PC-9 (cell line): ENCODE measurements around the gene SLC13A4. TPM values are rescaled to one million over a fixed set of nuclear protein-coding genes. Genes with fewer than 3 reads are reported as not detected.

Experiments
- BruUV-seq: library from RNA; stranded (reverse); fragments of 400-500 nt; replicated peaks from 2 replicates; lab custom pipeline; 2021; lab: Mats Ljungman, UMichigan
- CTCF ChIA-PET: fragments of 300-600 bp; sonication (Branson Sonifier 250); formaldehyde crosslinking; loops from one replicate; lab custom pipeline; 2022; ENCODE audit warnings: antibody characterized with exemption; lab: Charles Lee
- POLR2A ChIA-PET: fragments of 300-600 bp; sonication (Branson Sonifier 250); formaldehyde crosslinking; loops from one replicate; lab custom pipeline; 2022; ENCODE audit warnings: antibody characterized with exemption; ENCODE audit not compliant: unreplicated experiment; lab: Charles Lee
- DNase-seq, 2 experiments: peaks; one replicate each; pipeline versions ENCODE4 v3.0.0 to v3.0.0-alpha.2; 2015 to 2022; ENCODE audit warnings: mixed read lengths in 1 of 2
- H2AFZ ChIP-seq: fragments of 200-600 bp; sonication (generic); 2 replicates; pipeline ENCODE4 v1.8.1; 2017; ENCODE audit warnings: antibody characterized with exemption
- H3F3A ChIP-seq: fragments of 200-600 bp; sonication (generic); 2 replicates; pipeline ENCODE4 v1.8.1; 2017; ENCODE audit warnings: antibody characterized with exemption, mild to moderate bottlenecking, low read depth; ENCODE audit not compliant: insufficient read depth
- H3K27ac ChIP-seq: fragments of 200-600 bp; sonication (generic); 2 replicates; pipeline ENCODE4 v1.6.1; 2016; ENCODE audit warnings: mixed run types
- H3K27me3 ChIP-seq: fragments of 200-600 bp; sonication (generic); 2 replicates; pipeline ENCODE4 v1.6.1; 2016; ENCODE audit warnings: low read depth, mixed run types; ENCODE audit not compliant: insufficient read depth
- H3K36me3 ChIP-seq: fragments of 200-600 bp; sonication (generic); 2 replicates; pipeline ENCODE4 v1.6.1; 2016; ENCODE audit warnings: low read depth, mixed run types
- H3K4me1 ChIP-seq: fragments of 200-600 bp; sonication (generic); replicated peaks from 2 replicates; pipeline ENCODE4 v1.6.1; 2016; ENCODE audit warnings: mixed run types; ENCODE audit not compliant: insufficient read depth
- H3K4me2 ChIP-seq: fragments of 200-600 bp; sonication (generic); 2 replicates; pipeline ENCODE4 v1.6.1; 2017; ENCODE audit warnings: mixed run types
- H3K4me3 ChIP-seq: fragments of 200-600 bp; sonication (generic); 2 replicates; pipeline ENCODE4 v1.6.1; 2016; ENCODE audit warnings: mixed run types
- H3K79me2 ChIP-seq: fragments of 200-600 bp; sonication (generic); 2 replicates; pipeline ENCODE4 v1.6.1; 2017; ENCODE audit warnings: low read depth, mixed run types
- H3K9me2 ChIP-seq: fragments of 200-600 bp; sonication (generic); 2 replicates; pipeline ENCODE4 v1.8.1; 2017; ENCODE audit warnings: mild to moderate bottlenecking; ENCODE audit not compliant: insufficient read depth
- H3K9me3 ChIP-seq: fragments of 200-600 bp; sonication (generic); 2 replicates; pipeline ENCODE4 v1.8.1; 2016; ENCODE audit warnings: low read depth; ENCODE audit not compliant: insufficient read depth
- H4K20me1 ChIP-seq: fragments of 200-600 bp; sonication (generic); 2 replicates; pipeline ENCODE4 v1.8.1; 2017; ENCODE audit not compliant: insufficient read depth
- CTCF ChIP-seq: fragments of 200-600 bp; sonication (generic); conservative IDR thresholded peaks from 2 replicates; pipeline ENCODE4 v1.6.1; 2017; ENCODE audit warnings: mixed run types, antibody characterized with exemption, mild to moderate bottlenecking, moderate library complexity
- EZH2 ChIP-seq: fragments of 200-600 bp; sonication (generic); IDR thresholded peaks from 2 replicates; pipeline ENCODE4 v1.8.0; 2017; ENCODE audit warnings: antibody characterized with exemption, low read depth
- intact Hi-C: fragments of 100-400 bp; cut with micrococcal nuclease; formaldehyde crosslinking; loops from one replicate; pipeline ENCODE4 v1.10.0; 2022; ENCODE audit not compliant: unreplicated experiment
- total RNA-seq: library from RNA; stranded (reverse); gene quantifications from 2 replicates; pipeline ENCODE4 v1.2.3, GENCODE V29; 2021

Gene SLC13A4
- total RNA-seq, 1 experiment from 2014 or later, result not detected

- H3K36me3 ChIP-seq, result no peaks in the 10 kb centered on the region
- H3K4me3 ChIP-seq, result peak overlapping the region; percentile 15; the same call in 1 of the 2 replicates
- H3K4me1 ChIP-seq, result peaks cover 38% of the 10 kb centered on the region
- no peaks in the 10 kb centered on the region for H3K27me3 ChIP-seq
- H3K79me2 ChIP-seq, result no peaks in the 10 kb centered on the region
- CTCF ChIA-PET, result no interaction called here
- POLR2A ChIA-PET, result interaction anchor here (0.5 to 0.7 kb wide), 7 partner anchors 28 to 1562 kb away, joined by 3 to 8 read pairs (median 4); partner anchors contain the start of gene STMP1
- no peaks in the 10 kb centered on the region for H4K20me1 ChIP-seq
- peaks cover 36% of the 10 kb centered on the region; the same call in 1 of the 2 replicates for H3F3A ChIP-seq
- TF ChIP-seq CTCF, result no peak
- no peak for TF ChIP-seq EZH2
- H3K9me2 ChIP-seq, result no peaks in the 10 kb centered on the region
- peak overlapping the region; percentile 64 for H3K4me2 ChIP-seq
- DNase-seq, result peak; percentile 68 to 87
- BruUV-seq, result TSS peak; percentile 87
- intact Hi-C loops, result loop anchor here (1.0 to 5.0 kb wide), 3 partner anchors 29 to 66 kb away; no protein-coding TSS in a partner anchor
- no peaks in the 10 kb centered on the region for H3K9me3 ChIP-seq
- no peak overlapping the region; the same call in 1 of the 2 replicates for H2AFZ ChIP-seq
- H3K27ac ChIP-seq, result peak overlapping the region; percentile 98
Measured at GRCh38 chr7:135744938-135745702, 17.1 kb upstream of the SLC13A4 start.

- H3K79me2 ChIP-seq, result no peaks in the 10 kb centered on the region
- DNase-seq, result no peak
- no peaks in the 10 kb centered on the region for H4K20me1 ChIP-seq
- H3K4me3 ChIP-seq, result no peak overlapping the region
- BruUV-seq, result no TSS peak
- H2AFZ ChIP-seq, result no peak overlapping the region; the same call in 1 of the 2 replicates
- peak overlapping the region; percentile 98 for H3K27ac ChIP-seq
- peaks cover 38% of the 10 kb centered on the region for H3K4me1 ChIP-seq
- ChIA-PET CTCF (interaction anchor here (0.6 kb wide), 1 partner anchor 34 kb away, joined by 4 read pairs; no protein-coding TSS in a partner anchor), POLR2A (interaction anchor here (0.6 to 0.7 kb wide), 4 partner anchors 9 to 1183 kb away, joined by 4 to 8 read pairs (median 5); no protein-coding TSS in a partner anchor)
- peak overlapping the region; percentile 64; the same call in 1 of the 2 replicates for H3K4me2 ChIP-seq
- H3K9me3 ChIP-seq, result no peaks in the 10 kb centered on the region
- no peaks in the 10 kb centered on the region for H3K36me3 ChIP-seq
- no peaks in the 10 kb centered on the region for H3K9me2 ChIP-seq
- no peaks in the 10 kb centered on the region for H3K27me3 ChIP-seq
- peaks cover 36% of the 10 kb centered on the region; the same call in 1 of the 2 replicates for H3F3A ChIP-seq
- TF ChIP-seq CTCF (no peak), EZH2 (no peak)
- intact Hi-C loops, result loop anchor here (2.0 kb wide), 1 partner anchor 65 kb away; no protein-coding TSS in a partner anchor
Measured at GRCh38 chr7:135743907-135744731, 16.1 kb upstream of the SLC13A4 start.

- DNase-seq, result no peak
- no peaks in the 10 kb centered on the region for H3K36me3 ChIP-seq
- TF ChIP-seq EZH2, result no peak
- no peak for TF ChIP-seq CTCF
- no peaks in the 10 kb centered on the region for H4K20me1 ChIP-seq
- POLR2A ChIA-PET, result no interaction called here
- H2AFZ ChIP-seq, result no peak overlapping the region
- H3K9me3 ChIP-seq, result no peaks in the 10 kb centered on the region
- H3K9me2 ChIP-seq, result no peaks in the 10 kb centered on the region
- H3K79me2 ChIP-seq, result no peaks in the 10 kb centered on the region
- no peak overlapping the region for H3K27ac ChIP-seq
- H3K4me1 ChIP-seq, result peaks cover 38% of the 10 kb centered on the region
- no peaks in the 10 kb centered on the region for H3K27me3 ChIP-seq
- BruUV-seq, result no TSS peak
- no peak overlapping the region for H3K4me3 ChIP-seq
- no peak overlapping the region for H3K4me2 ChIP-seq
- H3F3A ChIP-seq, result peaks cover 36% of the 10 kb centered on the region; the same call in 1 of the 2 replicates
- intact Hi-C loops, result no loop called here
- CTCF ChIA-PET, result no interaction called here
Measured at GRCh38 chr7:135742371-135742770, 14.4 kb upstream of the SLC13A4 start.
